MM.1S (cell line): ENCODE results near the gene RBP5.

Source experiments
- EZH2 ChIP-seq: fragments of 300-600 bp; sonication (generic); optimal IDR thresholded peaks from 2 replicates; pipeline ENCODE3; 2017; ENCODE audit warnings: low read depth, mild to moderate bottlenecking, antibody characterized with exemption, low read length, mixed read lengths
- EZH2phosphoT487 ChIP-seq: fragments of 300-600 bp; sonication (generic); IDR thresholded peaks from 2 replicates; pipeline ENCODE4 v1.6.1; 2018; ENCODE audit warnings: antibody characterized with exemption, low read length
- TF ChIP-seq, protein P1 (sequence below): fragments of 300-600 bp; sonication (generic); IDR thresholded peaks from 2 replicates; pipeline ENCODE4 v1.5.1; 2016; ENCODE audit warnings: antibody characterized with exemption, low read length, mixed read lengths

GRCh38 chr12:7093892-7094291, 34.8 kb downstream of the RBP5 start:
- TF ChIP-seq, protein P1, sequence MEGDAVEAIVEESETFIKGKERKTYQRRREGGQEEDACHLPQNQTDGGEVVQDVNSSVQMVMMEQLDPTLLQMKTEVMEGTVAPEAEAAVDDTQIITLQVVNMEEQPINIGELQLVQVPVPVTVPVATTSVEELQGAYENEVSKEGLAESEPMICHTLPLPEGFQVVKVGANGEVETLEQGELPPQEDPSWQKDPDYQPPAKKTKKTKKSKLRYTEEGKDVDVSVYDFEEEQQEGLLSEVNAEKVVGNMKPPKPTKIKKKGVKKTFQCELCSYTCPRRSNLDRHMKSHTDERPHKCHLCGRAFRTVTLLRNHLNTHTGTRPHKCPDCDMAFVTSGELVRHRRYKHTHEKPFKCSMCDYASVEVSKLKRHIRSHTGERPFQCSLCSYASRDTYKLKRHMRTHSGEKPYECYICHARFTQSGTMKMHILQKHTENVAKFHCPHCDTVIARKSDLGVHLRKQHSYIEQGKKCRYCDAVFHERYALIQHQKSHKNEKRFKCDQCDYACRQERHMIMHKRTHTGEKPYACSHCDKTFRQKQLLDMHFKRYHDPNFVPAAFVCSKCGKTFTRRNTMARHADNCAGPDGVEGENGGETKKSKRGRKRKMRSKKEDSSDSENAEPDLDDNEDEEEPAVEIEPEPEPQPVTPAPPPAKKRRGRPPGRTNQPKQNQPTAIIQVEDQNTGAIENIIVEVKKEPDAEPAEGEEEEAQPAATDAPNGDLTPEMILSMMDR = no peak
- TF ChIP-seq EZH2 (no peak), EZH2phosphoT487 (no peak)
